ENCODE data around the gene GALNTL6. TPM values are rescaled to one million over a fixed set of nuclear protein-coding genes. Genes with fewer than 3 reads are reported as not detected.

The GALNTL6 gene
- total and polyA plus RNA-seq, 2 donors (not counting 3 experiments of a cell fraction or from before 2014, with no cell fraction given): not detected

DNA sequence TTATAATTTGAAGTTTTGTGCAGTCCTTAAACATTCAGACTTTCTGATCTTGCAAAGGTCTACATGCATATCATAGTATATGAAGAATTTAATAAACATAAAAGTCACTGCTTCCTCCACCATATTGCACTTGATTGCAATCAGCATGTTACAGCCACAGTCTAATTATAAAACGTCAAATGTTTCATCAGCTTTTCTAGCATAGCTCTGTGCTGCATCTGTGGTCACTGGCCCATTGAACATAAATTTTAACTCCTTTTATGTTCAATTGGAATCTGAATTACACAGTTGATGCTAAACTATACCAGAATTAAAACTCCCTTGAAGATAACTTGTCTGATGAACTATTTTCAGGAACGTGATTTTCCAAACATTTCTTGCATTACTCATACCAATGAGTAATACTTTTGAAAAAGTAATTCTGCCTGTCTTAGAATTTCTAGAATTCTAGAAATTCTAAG is 329.1 kb downstream of the GALNTL6 start:
- BruUV-seq (replicated peaks): no TSS peak
- dilution Hi-C loops (cut with MboI; ENCODE audit: extremely low pct_ligation_motif_present, low sequenced_read_pairs) (no loop called here), intact Hi-C loops (cut with micrococcal nuclease) (no loop called here)
- no peaks in the 10 kb centered on the region for H4K20me1 ChIP-seq (replicated peaks; ENCODE audit: control insufficient read depth, extremely low read depth, insufficient read depth, low read length)
- ChIA-PET POLR2A (no interaction called here), CTCF (no interaction called here)
- H3K9me3 ChIP-seq (replicated peaks; ENCODE audit: control insufficient read depth, insufficient read depth, low read length): no peaks in the 10 kb centered on the region
- no peak overlapping the region for H3K27ac ChIP-seq (ENCODE audit: insufficient read depth, low read depth, low read length)
- no peak overlapping the region for H3K4me3 ChIP-seq (replicated peaks in 1 of 3; ENCODE audit: insufficient read depth in 1 of 3, low read depth in 1 of 3, low read length in 3 of 3)
- H3K9me1 ChIP-seq (replicated peaks; ENCODE audit: control insufficient read depth, extremely low read depth, insufficient read depth, low read length): no peaks in the 10 kb centered on the region
- no peaks in the 10 kb centered on the region for H3K27me3 ChIP-seq (ENCODE audit: control insufficient read depth in 2 of 2, insufficient read depth in 2 of 2, low read length in 2 of 2)
- H3K79me2 ChIP-seq (ENCODE audit: control insufficient read depth, insufficient read depth, low read length): no peaks in the 10 kb centered on the region
- no peak overlapping the region for H3K9ac ChIP-seq (replicated peaks; ENCODE audit: extremely low read depth, insufficient read depth, low read length)
- H3K4me2 ChIP-seq (ENCODE audit: insufficient read depth, low read length): no peak overlapping the region
- FAIRE-seq (no peak), DNase-seq (ENCODE audit: low read depth, low spot score) (peak; percentile 4)
- H2AFZ ChIP-seq (ENCODE audit: low read depth, low read length): no peak overlapping the region
- no peaks in the 10 kb centered on the region for H3K4me1 ChIP-seq (ENCODE audit: control insufficient read depth, extremely low read depth, insufficient read depth, low read length)
- H3K36me3 ChIP-seq (ENCODE audit: control insufficient read depth in 2 of 2, extremely low read depth in 1 of 2, insufficient read depth in 2 of 2, low read length in 2 of 2): no peaks in the 10 kb centered on the region
- TF ChIP-seq JUN (IDR thresholded peaks at IDR 0.05; ENCODE audit: borderline replicate concordance, insufficient read depth, insufficient read length, low read depth) (no peak), MYC (IDR thresholded peaks at IDR 0.05; ENCODE audit: low read depth, low read length) (no peak), POLR2AphosphoS5 (IDR thresholded peaks at IDR 0.05; ENCODE audit: insufficient read depth, low read depth, low read length) (no peak)

DNA sequence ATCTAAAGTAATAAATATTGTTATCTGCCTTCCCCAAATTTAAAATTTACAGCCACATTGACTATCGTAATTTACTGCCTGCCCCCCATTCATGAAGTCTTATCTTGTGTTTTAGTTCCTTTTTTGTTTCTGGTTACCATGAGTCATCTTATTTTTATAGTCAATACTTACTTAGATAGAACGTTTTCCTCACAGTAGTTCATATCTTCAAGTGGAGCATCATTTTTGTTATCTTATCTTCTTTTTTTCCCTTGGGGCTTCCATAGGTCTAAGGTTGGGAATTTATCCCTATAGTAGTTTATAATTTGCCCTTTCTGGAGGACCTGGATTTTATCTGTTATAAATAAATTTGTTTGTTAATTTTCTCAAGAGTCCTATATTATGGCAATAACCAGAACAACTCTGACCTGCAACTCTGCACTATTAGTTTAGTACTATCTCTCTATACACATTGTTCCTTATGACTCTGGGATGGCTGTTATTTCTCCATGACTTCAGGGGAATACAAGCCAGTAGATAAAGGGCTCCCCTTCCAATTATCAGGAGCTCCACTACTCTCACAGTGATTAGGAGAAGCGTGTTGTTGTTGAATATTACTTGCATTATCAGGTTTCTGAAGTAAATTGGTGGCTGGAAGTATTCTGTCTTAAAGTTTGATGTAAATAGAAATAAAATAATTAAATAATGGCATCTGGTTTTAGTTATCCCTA is 330.6 kb downstream of the GALNTL6 start:
- intact Hi-C loops (cut with micrococcal nuclease): no loop called here
- Histone ChIP-seq H3K79me2 (ENCODE audit: control insufficient read depth, insufficient read depth, low read length) (no peaks in the 10 kb centered on the region), H2AFZ (ENCODE audit: low read depth, low read length) (no peak overlapping the region), H3K4me1 (ENCODE audit: control insufficient read depth, extremely low read depth, insufficient read depth, low read length) (no peaks in the 10 kb centered on the region), H3K4me2 (ENCODE audit: insufficient read depth, low read length) (no peak overlapping the region), H3K27me3 (ENCODE audit: control insufficient read depth in 2 of 2, insufficient read depth in 2 of 2, low read length in 2 of 2) (no peaks in the 10 kb centered on the region), H4K20me1 (replicated peaks; ENCODE audit: control insufficient read depth, extremely low read depth, insufficient read depth, low read length) (no peaks in the 10 kb centered on the region), H3K36me3 (ENCODE audit: control insufficient read depth in 2 of 2, extremely low read depth in 1 of 2, insufficient read depth in 2 of 2, low read length in 2 of 2) (no peaks in the 10 kb centered on the region), H3K9ac (replicated peaks; ENCODE audit: extremely low read depth, insufficient read depth, low read length) (no peak overlapping the region), H3K27ac (ENCODE audit: insufficient read depth, low read depth, low read length) (no peak overlapping the region), H3K9me1 (replicated peaks; ENCODE audit: control insufficient read depth, extremely low read depth, insufficient read depth, low read length) (no peaks in the 10 kb centered on the region), H3K4me3 (replicated peaks in 1 of 3; ENCODE audit: insufficient read depth in 1 of 3, low read depth in 1 of 3, low read length in 3 of 3) (no peak overlapping the region), H3K9me3 (replicated peaks; ENCODE audit: control insufficient read depth, insufficient read depth, low read length) (no peaks in the 10 kb centered on the region)
- ChIA-PET CTCF (no interaction called here), POLR2A (no interaction called here)
- TF ChIP-seq FOS (IDR thresholded peaks at IDR 0.05; ENCODE audit: borderline replicate concordance, insufficient read depth, low read length): peak; percentile 31
- TF ChIP-seq, protein P1, sequence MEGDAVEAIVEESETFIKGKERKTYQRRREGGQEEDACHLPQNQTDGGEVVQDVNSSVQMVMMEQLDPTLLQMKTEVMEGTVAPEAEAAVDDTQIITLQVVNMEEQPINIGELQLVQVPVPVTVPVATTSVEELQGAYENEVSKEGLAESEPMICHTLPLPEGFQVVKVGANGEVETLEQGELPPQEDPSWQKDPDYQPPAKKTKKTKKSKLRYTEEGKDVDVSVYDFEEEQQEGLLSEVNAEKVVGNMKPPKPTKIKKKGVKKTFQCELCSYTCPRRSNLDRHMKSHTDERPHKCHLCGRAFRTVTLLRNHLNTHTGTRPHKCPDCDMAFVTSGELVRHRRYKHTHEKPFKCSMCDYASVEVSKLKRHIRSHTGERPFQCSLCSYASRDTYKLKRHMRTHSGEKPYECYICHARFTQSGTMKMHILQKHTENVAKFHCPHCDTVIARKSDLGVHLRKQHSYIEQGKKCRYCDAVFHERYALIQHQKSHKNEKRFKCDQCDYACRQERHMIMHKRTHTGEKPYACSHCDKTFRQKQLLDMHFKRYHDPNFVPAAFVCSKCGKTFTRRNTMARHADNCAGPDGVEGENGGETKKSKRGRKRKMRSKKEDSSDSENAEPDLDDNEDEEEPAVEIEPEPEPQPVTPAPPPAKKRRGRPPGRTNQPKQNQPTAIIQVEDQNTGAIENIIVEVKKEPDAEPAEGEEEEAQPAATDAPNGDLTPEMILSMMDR (IDR thresholded peaks at IDR 0.05; ENCODE audit: extremely low read depth in 1 of 2, insufficient read depth in 1 of 2, low read depth in 1 of 2, low read length in 2 of 2): no peak
- dilution Hi-C loops (cut with MboI; ENCODE audit: extremely low pct_ligation_motif_present, low sequenced_read_pairs): no loop called here
- BruUV-seq (replicated peaks): no TSS peak
- FAIRE-seq: no peak
- DNase-seq (ENCODE audit: low read depth, low spot score): peak; percentile 6

Measured in endothelial cell of umbilical vein (primary cell).